HG03108 (cell line): ENCODE data around the gene CLNK.
"Not testable (repeated sequence)": the region's sequence is repeated elsewhere in the genome, so short reads cannot be mapped to it uniquely, and the experiment has no call there.

Experiments used
- ATAC-seq: cut with Tn5 transposase; IDR thresholded peaks from one replicate; pipeline ENCODE4 v1.9.1; 2021; ENCODE audit warnings: moderate library complexity; ENCODE audit not compliant: unreplicated experiment

Gene CLNK

DNA sequence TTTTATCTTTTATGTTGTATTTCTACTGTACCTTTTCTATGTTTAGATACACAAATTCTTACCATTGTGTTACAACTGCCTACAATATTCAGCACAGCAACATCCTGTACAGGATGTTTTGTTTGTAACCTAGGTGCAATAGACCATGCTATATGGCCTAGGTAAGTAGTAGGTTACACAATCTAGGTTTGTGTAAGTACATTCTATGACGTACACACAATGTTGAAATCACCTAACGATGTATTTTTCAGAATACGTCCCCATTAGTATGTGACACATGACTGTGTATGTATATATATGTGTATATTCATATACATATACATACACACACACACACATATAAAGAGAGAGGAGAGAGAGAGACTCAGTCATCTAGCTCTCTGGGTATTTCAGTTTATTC, 103.5 kb downstream of the CLNK start:
- ATAC-seq, result no peak

DNA sequence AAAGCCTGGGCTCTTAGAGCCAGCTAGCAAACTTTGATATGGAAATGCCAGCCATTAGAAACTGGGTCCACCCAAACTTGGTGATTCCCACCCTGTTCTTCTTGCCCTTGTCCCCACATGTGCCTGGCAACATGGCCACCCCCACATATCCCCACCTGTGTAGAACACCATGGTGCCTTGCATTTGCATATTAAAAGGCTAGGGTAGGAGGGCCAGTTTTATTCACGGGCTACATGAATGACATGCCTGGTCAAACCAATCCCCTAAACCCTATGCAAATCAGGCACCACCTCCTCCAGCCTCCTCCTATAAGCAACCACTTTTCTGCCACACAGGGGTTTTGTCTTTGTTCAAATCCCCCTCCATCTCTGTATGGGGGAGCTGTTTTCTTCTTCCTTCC, 104.9 kb downstream of the CLNK start:
- no peak for ATAC-seq

GRCh38 chr4:10577508-10578426, 106.8 kb downstream of the CLNK start:
- ATAC-seq, result peak; percentile 58

DNA sequence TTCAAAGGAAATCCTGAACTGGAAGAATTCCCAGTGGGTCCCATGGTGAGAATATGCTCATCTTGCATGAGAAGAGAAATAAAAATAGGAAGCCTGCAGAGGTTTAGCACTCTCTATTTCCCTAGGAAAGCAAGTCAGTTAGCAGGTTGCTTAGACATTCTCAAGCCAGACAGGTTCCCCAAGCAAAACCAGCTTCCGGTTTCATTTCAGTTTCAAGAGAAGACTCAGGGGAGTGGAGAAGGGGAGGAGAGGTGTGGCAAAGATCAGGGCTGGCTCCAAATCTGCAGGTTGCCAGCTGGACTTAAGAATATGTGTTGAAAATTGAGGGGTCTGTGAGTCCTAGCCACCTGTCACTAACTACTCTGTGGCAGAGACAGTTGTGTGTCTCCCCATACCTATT, 107.5 kb downstream of the CLNK start:
- ATAC-seq, result no peak

DNA sequence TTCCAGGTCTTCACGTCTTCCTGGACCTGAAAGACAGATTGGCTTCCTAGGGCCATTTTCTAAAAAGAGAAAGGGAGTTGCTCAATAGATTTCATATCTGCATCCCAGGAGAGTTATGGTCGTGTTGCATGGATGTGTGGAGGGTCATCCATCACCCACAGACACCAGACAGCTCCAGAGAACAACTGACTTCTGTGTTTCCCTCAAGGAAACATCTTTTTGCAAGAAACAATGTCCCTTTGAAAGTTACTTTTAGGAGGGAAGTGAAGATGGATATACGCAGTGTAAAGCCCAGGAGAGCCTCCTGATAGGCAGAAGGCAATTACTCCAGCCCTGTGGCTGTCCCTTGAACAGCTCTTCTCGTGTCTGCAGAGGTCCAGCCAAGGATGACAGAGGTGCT, 108.3 kb downstream of the CLNK start:
- no peak for ATAC-seq

- ATAC-seq, result no peak
Measured at GRCh38 chr4:10575414-10575813, 109.2 kb downstream of the CLNK start.

DNA sequence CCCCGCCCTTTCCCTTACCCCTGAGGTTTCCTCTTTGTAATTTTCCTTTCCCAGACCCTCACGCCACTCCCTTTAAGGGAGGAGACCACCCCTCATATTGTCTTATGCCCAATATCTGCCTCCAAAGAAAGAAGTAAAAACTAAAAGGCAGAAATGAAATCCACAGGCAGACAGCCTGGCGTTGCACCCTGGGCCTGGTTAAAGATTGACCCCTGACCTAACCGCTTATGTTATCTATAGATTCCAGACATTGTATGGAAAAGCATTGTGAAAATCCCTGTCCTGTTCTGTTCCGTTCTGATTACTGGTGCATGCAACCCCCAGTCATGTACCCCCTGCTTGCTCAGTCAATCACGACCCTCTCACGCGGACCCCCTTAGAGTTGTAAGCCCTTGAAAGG, 110.0 kb downstream of the CLNK start:
- not testable (repeated sequence) for ATAC-seq

- ATAC-seq, result no peak
Measured at GRCh38 chr4:10571909-10572308, 112.7 kb downstream of the CLNK start.

DNA sequence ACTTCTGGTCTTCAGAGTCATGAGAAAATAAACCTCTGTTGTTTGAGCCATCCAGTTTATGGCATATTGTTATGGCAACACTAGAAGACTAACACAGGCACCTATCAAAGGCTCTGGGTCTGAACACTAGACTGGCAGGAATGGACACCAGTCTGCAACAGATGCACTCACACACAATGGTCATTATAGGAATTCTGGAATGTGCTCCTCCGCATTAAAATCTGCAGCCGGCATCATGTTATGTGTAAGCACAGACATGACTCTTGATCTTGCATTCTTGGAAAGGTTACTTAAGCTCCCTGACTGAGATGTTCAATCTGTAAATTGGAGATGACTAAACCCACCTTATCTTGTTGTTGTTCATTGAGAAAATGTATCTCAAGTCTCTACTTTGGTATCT, 115.1 kb downstream of the CLNK start:
- no peak for ATAC-seq

GRCh38 chr4:10567766-10568165, 116.8 kb downstream of the CLNK start:
- ATAC-seq, result no peak

- ATAC-seq, result no peak
Measured at GRCh38 chr4:10565166-10565780, 119.3 kb downstream of the CLNK start.

DNA sequence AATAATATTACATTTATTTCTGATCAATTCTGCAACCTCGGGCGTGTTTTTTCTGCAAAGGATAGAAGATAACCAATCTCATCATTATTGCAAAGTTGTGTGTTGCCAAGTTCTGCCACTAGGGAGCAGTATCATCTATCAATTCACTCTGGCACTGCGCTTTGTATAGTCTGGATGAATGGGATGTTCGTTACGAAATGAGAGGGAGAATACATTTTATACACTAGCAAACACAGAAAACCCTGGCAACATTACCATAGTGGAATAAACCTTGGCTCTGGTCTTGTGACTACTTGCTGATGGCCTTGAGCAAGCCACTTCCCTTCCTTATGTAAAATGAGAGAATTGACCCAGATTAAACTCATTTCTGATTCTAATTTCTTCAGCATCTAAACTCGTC, 129.9 kb downstream of the CLNK start:
- ATAC-seq, result no peak

DNA sequence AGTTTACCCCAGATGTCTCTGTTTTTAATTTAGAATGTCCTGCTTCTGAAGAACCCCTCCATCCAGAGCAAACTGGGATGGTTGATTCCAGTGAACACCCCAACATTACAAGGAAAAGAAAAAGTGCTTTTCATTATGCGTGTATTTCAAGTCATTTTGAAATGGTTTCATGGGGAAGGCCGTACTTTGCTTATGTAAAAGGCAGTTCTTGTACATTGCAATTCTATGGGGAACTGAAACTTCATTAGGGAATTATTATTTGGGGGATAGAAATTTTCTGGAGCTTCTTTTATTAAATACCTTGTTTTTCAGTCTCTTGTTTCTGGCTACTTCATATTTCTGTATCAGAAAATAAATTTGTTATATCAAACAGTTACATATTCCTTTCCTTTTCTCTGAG, 130.4 kb downstream of the CLNK start:
- no peak for ATAC-seq

- no peak for ATAC-seq
Measured at GRCh38 chr4:10552591-10553280, 131.8 kb downstream of the CLNK start.

DNA sequence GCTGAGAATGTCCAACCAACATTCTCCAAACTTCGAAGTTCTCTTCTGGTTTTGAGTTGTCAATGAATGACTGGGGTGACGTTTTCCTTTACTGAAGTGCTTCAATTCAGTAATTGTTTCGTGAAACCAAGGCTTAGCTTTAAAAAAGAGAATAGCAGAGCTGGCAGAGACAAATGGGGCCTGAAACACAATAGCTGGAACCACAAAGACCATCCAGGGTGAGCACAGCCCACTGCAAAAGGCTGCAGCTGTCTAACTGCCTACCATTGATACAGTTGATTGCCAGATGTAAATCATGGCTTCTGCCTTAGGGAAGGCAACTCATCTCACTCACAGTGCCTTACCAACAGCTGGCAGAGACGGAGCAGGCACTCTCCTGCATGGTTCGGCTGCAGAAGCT, 148.7 kb downstream of the CLNK start:
- no peak for ATAC-seq

DNA sequence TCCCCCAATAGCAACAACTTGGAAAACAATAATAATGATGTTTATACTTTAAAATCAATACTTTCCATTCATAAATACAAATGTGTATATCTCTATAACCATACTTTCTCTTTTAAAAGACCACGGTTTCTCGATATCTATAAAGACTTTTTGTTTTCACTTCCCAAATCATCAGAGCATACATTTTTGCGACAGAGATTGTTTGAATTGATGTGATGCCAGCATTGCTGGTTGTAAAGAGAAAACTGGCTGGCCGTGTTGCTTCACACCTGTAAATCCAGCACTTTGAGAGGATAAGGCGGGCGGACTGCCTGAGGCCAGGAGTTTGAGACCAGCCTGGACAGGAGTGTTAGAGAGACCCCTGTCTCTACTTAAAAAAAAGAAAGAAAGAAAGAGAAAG, 149.7 kb downstream of the CLNK start:
- ATAC-seq, result no peak

- no peak for ATAC-seq
Measured at GRCh38 chr4:10532155-10532554, 152.4 kb downstream of the CLNK start.

DNA sequence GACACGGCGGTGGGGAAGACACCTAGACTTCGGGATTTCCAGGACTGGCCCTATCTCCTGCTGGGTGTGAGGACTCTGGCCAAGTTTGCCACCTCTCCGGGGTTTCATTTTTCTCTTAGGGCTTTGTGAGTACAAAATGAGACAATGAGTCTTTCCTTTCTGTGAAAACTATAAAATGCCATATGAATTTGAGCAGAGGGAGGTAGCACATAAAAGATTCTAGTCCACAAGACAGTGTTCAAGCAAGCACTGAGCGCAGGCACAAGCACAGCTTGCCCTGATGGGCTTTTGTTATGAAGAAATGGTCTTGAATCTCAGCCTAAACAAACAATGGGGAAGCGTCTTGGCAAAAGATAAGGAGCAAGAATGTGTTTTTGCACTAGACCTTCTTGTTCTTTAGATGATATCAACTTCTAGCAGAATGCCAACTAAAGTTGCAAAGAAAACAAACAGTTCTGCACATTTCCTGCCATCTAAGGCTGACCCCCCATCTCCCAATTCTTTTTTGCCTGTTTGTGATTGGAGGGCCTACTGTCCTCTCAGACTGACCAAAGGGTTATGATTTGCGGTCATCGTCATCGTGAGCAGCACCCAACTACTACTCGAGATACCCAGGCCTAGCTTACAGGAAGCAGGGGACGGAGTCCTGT, 154.3 kb downstream of the CLNK start:
- no peak for ATAC-seq

- ATAC-seq, result no peak
Measured at GRCh38 chr4:10529291-10530136, 155.1 kb downstream of the CLNK start.

GRCh38 chr4:10527438-10527837, 157.1 kb downstream of the CLNK start:
- no peak for ATAC-seq
